ENCODE data around the gene P2RX7. TPM values are rescaled to one million over a fixed set of nuclear protein-coding genes. Genes with fewer than 3 reads are reported as not detected.

Gene P2RX7
- total and polyA plus RNA-seq, 2 donors (not counting 1 experiment from before 2014, with no cell fraction given): 1.9 to 17.2 TPM

GRCh38 chr12:121123488-121123887 is 9.2 kb upstream of the P2RX7 start:
- Histone ChIP-seq H3K4me1 (ENCODE audit: control insufficient read depth, extremely low read depth, insufficient read depth, low read length) (peaks cover 2% of the 10 kb centered on the region), H4K20me1 (ENCODE audit: control insufficient read depth, extremely low read depth, insufficient read depth, low read length) (no peaks in the 10 kb centered on the region), H3K27me3 (ENCODE audit: control insufficient read depth, insufficient read depth, low read length) (no peaks in the 10 kb centered on the region), H3K9me3 (ENCODE audit: control insufficient read depth, insufficient read depth, low read depth, low read length) (no peaks in the 10 kb centered on the region), H3K79me2 (ENCODE audit: control insufficient read depth, insufficient read depth, low read length) (no peaks in the 10 kb centered on the region), H2AFZ (ENCODE audit: low read length) (no peak overlapping the region), H3K4me3 (replicated peaks in 1 of 4; ENCODE audit: control extremely low read depth in 1 of 4, insufficient read depth in 1 of 4, low read depth in 3 of 4, low read length in 4 of 4) (no peak overlapping the region), H3K36me3 (ENCODE audit: control insufficient read depth, insufficient read depth, low read length) (no peaks in the 10 kb centered on the region), H3K4me2 (ENCODE audit: extremely low read depth, insufficient read depth, low read length) (no peak overlapping the region), H3K27ac (ENCODE audit: insufficient read depth, low read length) (no peak overlapping the region), H3K9ac (ENCODE audit: insufficient read depth, low read length) (no peak overlapping the region)
- TF ChIP-seq EZH2 (IDR thresholded peaks at IDR 0.05; ENCODE audit: low read length, missing control alignments) (no peak), CTCF (conservative IDR thresholded peaks at IDR 0.05 in 1 of 2, IDR thresholded peaks at IDR 0.05 in 1 of 2; ENCODE audit: low read depth in 1 of 2, low read length in 2 of 2) (no peak)
- no peak for DNase-seq (ENCODE audit: low read depth in 2 of 2)

GRCh38 chr12:121124402-121125109 is 8.1 kb upstream of the P2RX7 start:
- DNase-seq (ENCODE audit: low read depth in 2 of 2): peak; percentile 64 to 93
- no peak overlapping the region for H3K4me3 ChIP-seq (replicated peaks in 1 of 4; ENCODE audit: control extremely low read depth in 1 of 4, insufficient read depth in 1 of 4, low read depth in 3 of 4, low read length in 4 of 4)
- no peaks in the 10 kb centered on the region for H4K20me1 ChIP-seq (ENCODE audit: control insufficient read depth, extremely low read depth, insufficient read depth, low read length)
- H3K9ac ChIP-seq (ENCODE audit: insufficient read depth, low read length): no peak overlapping the region
- no peaks in the 10 kb centered on the region for H3K9me3 ChIP-seq (ENCODE audit: control insufficient read depth, insufficient read depth, low read depth, low read length)
- no peak for TF ChIP-seq CTCF (conservative IDR thresholded peaks at IDR 0.05 in 1 of 2, IDR thresholded peaks at IDR 0.05 in 1 of 2; ENCODE audit: low read depth in 1 of 2, low read length in 2 of 2)
- no peak for TF ChIP-seq EZH2 (IDR thresholded peaks at IDR 0.05; ENCODE audit: low read length, missing control alignments)
- no peak overlapping the region for H2AFZ ChIP-seq (ENCODE audit: low read length)
- no peaks in the 10 kb centered on the region for H3K27me3 ChIP-seq (ENCODE audit: control insufficient read depth, insufficient read depth, low read length)
- H3K27ac ChIP-seq (ENCODE audit: insufficient read depth, low read length): no peak overlapping the region
- H3K4me1 ChIP-seq (ENCODE audit: control insufficient read depth, extremely low read depth, insufficient read depth, low read length): peaks cover 2% of the 10 kb centered on the region
- H3K79me2 ChIP-seq (ENCODE audit: control insufficient read depth, insufficient read depth, low read length): no peaks in the 10 kb centered on the region
- peak overlapping the region; percentile 21 for H3K4me2 ChIP-seq (ENCODE audit: extremely low read depth, insufficient read depth, low read length)
- H3K36me3 ChIP-seq (ENCODE audit: control insufficient read depth, insufficient read depth, low read length): no peaks in the 10 kb centered on the region

- Histone ChIP-seq H3K4me3 (replicated peaks in 1 of 4; ENCODE audit: control extremely low read depth in 1 of 4, insufficient read depth in 1 of 4, low read depth in 3 of 4, low read length in 4 of 4) (no peak overlapping the region), H4K20me1 (ENCODE audit: control insufficient read depth, extremely low read depth, insufficient read depth, low read length) (no peaks in the 10 kb centered on the region), H3K79me2 (ENCODE audit: control insufficient read depth, insufficient read depth, low read length) (no peaks in the 10 kb centered on the region), H3K4me1 (ENCODE audit: control insufficient read depth, extremely low read depth, insufficient read depth, low read length) (peaks cover 2% of the 10 kb centered on the region), H3K27ac (ENCODE audit: insufficient read depth, low read length) (no peak overlapping the region), H3K36me3 (ENCODE audit: control insufficient read depth, insufficient read depth, low read length) (no peaks in the 10 kb centered on the region), H3K4me2 (ENCODE audit: extremely low read depth, insufficient read depth, low read length) (no peak overlapping the region), H3K9ac (ENCODE audit: insufficient read depth, low read length) (no peak overlapping the region), H3K9me3 (ENCODE audit: control insufficient read depth, insufficient read depth, low read depth, low read length) (no peaks in the 10 kb centered on the region), H2AFZ (ENCODE audit: low read length) (no peak overlapping the region), H3K27me3 (ENCODE audit: control insufficient read depth, insufficient read depth, low read length) (no peaks in the 10 kb centered on the region)
- TF ChIP-seq CTCF (conservative IDR thresholded peaks at IDR 0.05 in 1 of 2, IDR thresholded peaks at IDR 0.05 in 1 of 2; ENCODE audit: low read depth in 1 of 2, low read length in 2 of 2) (no peak), EZH2 (IDR thresholded peaks at IDR 0.05; ENCODE audit: low read length, missing control alignments) (no peak)
- DNase-seq (ENCODE audit: low read depth in 2 of 2): no peak
Measured at GRCh38 chr12:121127501-121127900, 5.2 kb upstream of the P2RX7 start.
